HepG2 (cell line): ENCODE data around the gene RPF1. TPM values are rescaled to one million over a fixed set of nuclear protein-coding genes. Genes with fewer than 3 reads are reported as not detected.

ENCODE experiments used
- CHCHD3 ChIP-seq: sonication (generic); formaldehyde crosslinking; IDR thresholded peaks from 2 replicates; pipeline ENCODE4 v1.8.0; 2022; ENCODE audit warnings: mild to moderate bottlenecking, missing genetic modification reagents, moderate library complexity
- EED ChIP-seq: sonication (generic); formaldehyde crosslinking; IDR thresholded peaks from 2 replicates; pipeline ENCODE4 v1.5.0; 2020; ENCODE audit warnings: mild to moderate bottlenecking, missing genetic modification reagents
- NCOA5 ChIP-seq: sonication (generic); formaldehyde crosslinking; IDR thresholded peaks from 2 replicates; pipeline ENCODE4 v1.4.0; 2020; ENCODE audit warnings: missing genetic modification reagents
- RBAK ChIP-seq: sonication (generic); formaldehyde crosslinking; IDR thresholded peaks from 2 replicates; pipeline ENCODE4 v1.5.1; 2020; ENCODE audit warnings: mild to moderate bottlenecking, missing genetic modification reagents
- SMARCE1 ChIP-seq: fragments of 450-650 bp; IDR thresholded peaks from 2 replicates; pipeline ENCODE4 v1.6.1; 2017; ENCODE audit warnings: borderline replicate concordance
- ZBTB21 ChIP-seq: sonication (generic); formaldehyde crosslinking; IDR thresholded peaks from 2 replicates; pipeline ENCODE4 v1.4.0; 2020; ENCODE audit warnings: missing genetic modification reagents
- ZNF235 ChIP-seq: sonication (generic); formaldehyde crosslinking; IDR thresholded peaks from 2 replicates; pipeline ENCODE4 v1.8.1; 2023; ENCODE audit warnings: mild to moderate bottlenecking, missing genetic modification reagents, borderline replicate concordance
- ZNF264 ChIP-seq: sonication (generic); formaldehyde crosslinking; IDR thresholded peaks from 2 replicates; pipeline ENCODE4 v1.4.0; 2020; ENCODE audit warnings: missing genetic modification reagents
- ZNF674 ChIP-seq: sonication (generic); formaldehyde crosslinking; IDR thresholded peaks from 2 replicates; pipeline ENCODE4 v1.5.0; 2020; ENCODE audit warnings: low read depth, mild to moderate bottlenecking, missing genetic modification reagents
- polyA plus RNA-seq, 8 experiments: library from polyadenylated mRNA; depleted of rRNA in 3 of 8; stranded (reverse) in 7 of 8; unstranded in 1 of 8; fragments of >200 nt; fragmentation: Illumina TruSeq in 4 of 8; extraction: Trizol in 4 of 8; gene quantifications; 2 replicates each; pipeline versions ENCODE4 v1.2.1 to v1.2.3, GENCODE V29; 2011 to 2016; ENCODE audit warnings: low read depth in 4 of 8, missing spikeins in 1 of 8, mixed read lengths in 1 of 8; ENCODE audit not compliant: insufficient read depth in 1 of 8
- total RNA-seq, 5 experiments: library from RNA; depleted of rRNA; stranded (reverse); fragments of >200 nt; fragmentation: Illumina TruSeq; extraction: Trizol; gene quantifications; 2 replicates each; pipeline ENCODE4 v1.2.3, GENCODE V29; 2016; ENCODE audit warnings: low read depth in 1 of 5
- TF ChIP-seq, protein P1 (sequence below): sonication (generic); formaldehyde crosslinking; IDR thresholded peaks from 2 replicates; pipeline ENCODE4 v1.8.0; 2023; ENCODE audit warnings: mild to moderate bottlenecking, missing genetic modification reagents
- TF ChIP-seq, protein P2 (sequence below): sonication (generic); formaldehyde crosslinking; IDR thresholded peaks from 2 replicates; pipeline ENCODE4 v1.5.0; 2020; ENCODE audit warnings: mild to moderate bottlenecking, missing genetic modification reagents, borderline replicate concordance
- TF ChIP-seq, protein P3 (sequence below): sonication (generic); formaldehyde crosslinking; IDR thresholded peaks from 2 replicates; pipeline ENCODE4 v1.4.0; 2020; ENCODE audit warnings: missing genetic modification reagents, borderline replicate concordance
- TF ChIP-seq, protein P4 (sequence below): sonication (generic); formaldehyde crosslinking; IDR thresholded peaks from 2 replicates; pipeline ENCODE4 v1.8.1; 2023; ENCODE audit warnings: mild to moderate bottlenecking, missing genetic modification reagents
- TF ChIP-seq, protein P5 (sequence below): sonication (generic); formaldehyde crosslinking; IDR thresholded peaks from 2 replicates; pipeline ENCODE4 v1.5.1; 2020; ENCODE audit warnings: mild to moderate bottlenecking, missing genetic modification reagents, moderate library complexity
- TF ChIP-seq, protein P6 (sequence below): IDR thresholded peaks from 2 replicates; pipeline ENCODE4 v1.6.1; 2016; ENCODE audit warnings: low read depth, borderline replicate concordance
- TF ChIP-seq, protein P7 (sequence below): IDR thresholded peaks from 2 replicates; pipeline ENCODE4 v1.6.1; 2016

RPF1 gene
- total and polyA plus RNA-seq, 2 of the 13 experiments (the other 11 are each of a cell fraction or from before 2014, with no cell fraction given), result 23.0 to 39.0 TPM

DNA sequence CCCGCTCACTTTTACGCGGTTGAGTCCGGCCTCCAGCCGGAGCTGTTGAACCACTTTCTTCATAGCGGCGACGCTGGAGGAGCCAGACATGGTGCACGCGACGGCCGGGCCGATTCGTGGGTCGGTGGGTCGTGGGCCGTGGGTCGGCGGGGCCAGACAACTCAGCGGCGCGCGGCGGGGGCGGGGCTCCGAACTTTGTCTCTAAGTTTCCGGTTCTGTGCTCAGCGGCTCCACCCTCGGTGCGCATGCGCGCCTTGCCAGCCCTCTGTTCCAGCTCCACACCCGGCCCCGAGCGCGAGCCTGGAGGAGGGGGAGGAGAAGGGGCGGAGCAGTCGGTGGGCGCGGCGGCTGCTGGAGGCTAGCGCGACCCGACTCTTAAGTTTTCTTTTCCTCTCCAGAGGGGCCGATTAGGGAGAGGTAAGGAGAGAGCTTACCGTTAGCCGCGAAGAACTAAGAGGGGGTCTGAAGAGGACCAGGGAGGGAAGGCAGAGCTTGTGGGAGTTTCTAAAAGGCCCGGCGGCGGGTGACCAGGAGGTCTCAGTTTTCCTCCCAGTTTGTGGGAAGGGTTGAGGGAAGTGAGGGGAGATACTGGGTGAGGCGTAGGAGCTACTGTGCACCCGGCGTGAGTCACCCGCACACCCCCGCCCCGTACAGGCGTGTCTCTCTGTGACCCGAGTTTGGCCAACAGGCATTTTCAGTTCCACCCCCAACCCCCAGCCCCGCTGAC, 27.1 kb downstream of the RPF1 start, which contains the start of the genes GNG5 and SPATA1 (continued):
- TF ChIP-seq, protein P1, sequence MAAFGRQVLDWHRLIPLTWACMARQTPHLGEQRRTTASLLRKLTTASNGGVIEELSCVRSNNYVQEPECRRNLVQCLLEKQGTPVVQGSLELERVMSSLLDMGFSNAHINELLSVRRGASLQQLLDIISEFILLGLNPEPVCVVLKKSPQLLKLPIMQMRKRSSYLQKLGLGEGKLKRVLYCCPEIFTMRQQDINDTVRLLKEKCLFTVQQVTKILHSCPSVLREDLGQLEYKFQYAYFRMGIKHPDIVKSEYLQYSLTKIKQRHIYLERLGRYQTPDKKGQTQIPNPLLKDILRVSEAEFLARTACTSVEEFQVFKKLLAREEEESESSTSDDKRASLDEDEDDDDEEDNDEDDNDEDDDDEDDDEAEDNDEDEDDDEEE, result peak; percentile 85; the same call in 1 of the 2 replicates
- TF ChIP-seq, protein P2, sequence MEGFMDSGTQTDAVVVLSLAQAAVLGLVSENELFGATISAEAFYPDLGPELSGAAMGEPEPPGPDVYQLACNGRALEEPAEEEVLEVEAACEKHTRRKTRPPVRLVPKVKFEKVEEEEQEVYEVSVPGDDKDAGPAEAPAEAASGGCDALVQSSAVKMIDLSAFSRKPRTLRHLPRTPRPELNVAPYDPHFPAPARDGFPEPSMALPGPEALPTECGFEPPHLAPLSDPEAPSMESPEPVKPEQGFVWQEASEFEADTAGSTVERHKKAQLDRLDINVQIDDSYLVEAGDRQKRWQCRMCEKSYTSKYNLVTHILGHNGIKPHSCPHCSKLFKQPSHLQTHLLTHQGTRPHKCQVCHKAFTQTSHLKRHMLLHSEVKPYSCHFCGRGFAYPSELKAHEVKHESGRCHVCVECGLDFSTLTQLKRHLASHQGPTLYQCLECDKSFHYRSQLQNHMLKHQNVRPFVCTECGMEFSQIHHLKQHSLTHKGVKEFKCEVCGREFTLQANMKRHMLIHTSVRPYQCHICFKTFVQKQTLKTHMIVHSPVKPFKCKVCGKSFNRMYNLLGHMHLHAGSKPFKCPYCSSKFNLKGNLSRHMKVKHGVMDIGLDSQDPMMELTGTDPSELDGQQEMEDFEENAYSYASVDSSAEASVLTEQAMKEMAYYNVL (CRISPR knock-in tag), result peak; percentile 77; the same call in 1 of the 2 replicates
- TF ChIP-seq, protein P3, sequence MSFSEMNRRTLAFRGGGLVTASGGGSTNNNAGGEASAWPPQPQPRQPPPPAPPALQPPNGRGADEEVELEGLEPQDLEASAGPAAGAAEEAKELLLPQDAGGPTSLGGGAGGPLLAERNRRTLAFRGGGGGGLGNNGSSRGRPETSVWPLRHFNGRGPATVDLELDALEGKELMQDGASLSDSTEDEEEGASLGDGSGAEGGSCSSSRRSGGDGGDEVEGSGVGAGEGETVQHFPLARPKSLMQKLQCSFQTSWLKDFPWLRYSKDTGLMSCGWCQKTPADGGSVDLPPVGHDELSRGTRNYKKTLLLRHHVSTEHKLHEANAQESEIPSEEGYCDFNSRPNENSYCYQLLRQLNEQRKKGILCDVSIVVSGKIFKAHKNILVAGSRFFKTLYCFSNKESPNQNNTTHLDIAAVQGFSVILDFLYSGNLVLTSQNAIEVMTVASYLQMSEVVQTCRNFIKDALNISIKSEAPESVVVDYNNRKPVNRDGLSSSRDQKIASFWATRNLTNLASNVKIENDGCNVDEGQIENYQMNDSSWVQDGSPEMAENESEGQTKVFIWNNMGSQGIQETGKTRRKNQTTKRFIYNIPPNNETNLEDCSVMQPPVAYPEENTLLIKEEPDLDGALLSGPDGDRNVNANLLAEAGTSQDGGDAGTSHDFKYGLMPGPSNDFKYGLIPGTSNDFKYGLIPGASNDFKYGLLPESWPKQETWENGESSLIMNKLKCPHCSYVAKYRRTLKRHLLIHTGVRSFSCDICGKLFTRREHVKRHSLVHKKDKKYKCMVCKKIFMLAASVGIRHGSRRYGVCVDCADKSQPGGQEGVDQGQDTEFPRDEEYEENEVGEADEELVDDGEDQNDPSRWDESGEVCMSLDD (CRISPR knock-in tag), result no peak
- TF ChIP-seq, protein P4, sequence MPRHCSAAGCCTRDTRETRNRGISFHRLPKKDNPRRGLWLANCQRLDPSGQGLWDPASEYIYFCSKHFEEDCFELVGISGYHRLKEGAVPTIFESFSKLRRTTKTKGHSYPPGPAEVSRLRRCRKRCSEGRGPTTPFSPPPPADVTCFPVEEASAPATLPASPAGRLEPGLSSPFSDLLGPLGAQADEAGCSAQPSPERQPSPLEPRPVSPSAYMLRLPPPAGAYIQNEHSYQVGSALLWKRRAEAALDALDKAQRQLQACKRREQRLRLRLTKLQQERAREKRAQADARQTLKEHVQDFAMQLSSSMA (CRISPR knock-in tag), result no peak
- TF ChIP-seq, protein P5, sequence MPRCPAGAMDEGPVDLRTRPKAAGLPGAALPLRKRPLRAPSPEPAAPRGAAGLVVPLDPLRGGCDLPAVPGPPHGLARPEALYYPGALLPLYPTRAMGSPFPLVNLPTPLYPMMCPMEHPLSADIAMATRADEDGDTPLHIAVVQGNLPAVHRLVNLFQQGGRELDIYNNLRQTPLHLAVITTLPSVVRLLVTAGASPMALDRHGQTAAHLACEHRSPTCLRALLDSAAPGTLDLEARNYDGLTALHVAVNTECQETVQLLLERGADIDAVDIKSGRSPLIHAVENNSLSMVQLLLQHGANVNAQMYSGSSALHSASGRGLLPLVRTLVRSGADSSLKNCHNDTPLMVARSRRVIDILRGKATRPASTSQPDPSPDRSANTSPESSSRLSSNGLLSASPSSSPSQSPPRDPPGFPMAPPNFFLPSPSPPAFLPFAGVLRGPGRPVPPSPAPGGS (CRISPR knock-in tag), result peak; percentile 52; the same call in 1 of the 2 replicates
- no peak for TF ChIP-seq CHCHD3 (CRISPR knock-in tag)
- TF ChIP-seq ZNF264 (CRISPR knock-in tag), result no peak
- no peak for TF ChIP-seq ZBTB21
- no peak for TF ChIP-seq NCOA5 (CRISPR knock-in tag)
- TF ChIP-seq ZNF235, result no peak
- TF ChIP-seq, protein P6, sequence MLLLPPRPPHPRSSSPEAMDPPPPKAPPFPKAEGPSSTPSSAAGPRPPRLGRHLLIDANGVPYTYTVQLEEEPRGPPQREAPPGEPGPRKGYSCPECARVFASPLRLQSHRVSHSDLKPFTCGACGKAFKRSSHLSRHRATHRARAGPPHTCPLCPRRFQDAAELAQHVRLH (CRISPR knock-in tag), result peak; percentile 29
- no peak for TF ChIP-seq ZNF674 (CRISPR knock-in tag)
- TF ChIP-seq EED (CRISPR knock-in tag), result no peak; the same call in 1 of the 2 replicates
- TF ChIP-seq RBAK (CRISPR knock-in tag), result no peak
- TF ChIP-seq SMARCE1, result no peak
- TF ChIP-seq, protein P7, sequence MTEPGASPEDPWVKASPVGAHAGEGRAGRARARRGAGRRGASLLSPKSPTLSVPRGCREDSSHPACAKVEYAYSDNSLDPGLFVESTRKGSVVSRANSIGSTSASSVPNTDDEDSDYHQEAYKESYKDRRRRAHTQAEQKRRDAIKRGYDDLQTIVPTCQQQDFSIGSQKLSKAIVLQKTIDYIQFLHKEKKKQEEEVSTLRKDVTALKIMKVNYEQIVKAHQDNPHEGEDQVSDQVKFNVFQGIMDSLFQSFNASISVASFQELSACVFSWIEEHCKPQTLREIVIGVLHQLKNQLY (CRISPR knock-in tag), result no peak
